ENCODE measurements around the gene PRR33. TPM values are rescaled to one million over a fixed set of nuclear protein-coding genes. Genes with fewer than 3 reads are reported as not detected.
A peak's percentile ranks its signal among the peaks of the same experiment; 100 is the strongest.

The PRR33 gene
- total and polyA plus RNA-seq, 7 donors: 0.13 TPM; not detected in 6

DNA sequence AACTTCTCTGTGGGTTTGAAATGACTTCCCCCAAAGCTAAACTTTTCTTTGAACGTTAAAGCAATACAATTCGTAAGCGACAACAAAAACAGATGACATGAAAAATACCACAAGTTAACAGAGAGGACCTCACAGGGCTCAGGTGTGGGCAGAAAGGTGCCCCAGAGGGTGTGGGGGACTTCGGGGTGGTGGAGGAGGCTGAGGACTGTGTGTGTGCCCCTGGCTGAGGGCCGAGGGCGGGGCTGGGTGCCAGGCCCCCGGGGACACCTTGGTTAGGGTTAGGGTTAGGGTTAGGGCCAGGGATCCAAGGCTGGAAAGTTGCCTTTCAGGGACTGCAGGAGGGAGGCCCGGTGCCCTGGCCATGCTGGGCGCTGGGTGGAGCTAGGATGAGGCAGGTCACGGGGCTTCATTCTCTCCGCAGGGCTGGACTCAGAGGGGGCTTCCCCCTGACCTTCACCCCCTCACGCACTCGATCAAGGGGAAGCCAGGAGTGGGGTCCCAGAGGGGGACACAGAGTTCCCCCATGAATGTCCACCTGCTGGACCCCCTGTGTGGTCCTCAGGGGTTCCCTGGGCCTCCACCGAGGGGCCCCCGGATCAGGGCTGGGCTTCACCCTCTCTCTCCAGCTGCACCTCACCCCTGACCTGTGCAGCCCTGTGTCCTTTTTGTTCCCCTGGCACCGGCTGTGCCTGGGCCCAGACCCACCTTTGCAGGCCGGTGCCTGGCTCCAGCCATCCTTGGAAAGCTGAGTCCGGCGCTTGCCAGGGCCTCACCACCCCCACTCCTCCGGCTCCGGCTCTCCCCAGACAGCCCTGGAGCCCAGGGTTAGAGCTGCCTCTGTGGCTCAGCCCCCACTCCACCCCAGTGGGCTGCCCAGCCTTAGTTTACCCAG is 45.9 kb downstream of the PRR33 start:
- no peak for DNase-seq
- TF ChIP-seq POLR2A (IDR thresholded peaks at IDR 0.05): no peak
- Histone ChIP-seq H3K4me3 (no peak overlapping the region), H3K27me3 (no peaks in the 10 kb centered on the region), H3K27ac (no peak overlapping the region), H3K9me3 (no peaks in the 10 kb centered on the region), H3K36me3 (no peaks in the 10 kb centered on the region), H3K4me1 (no peaks in the 10 kb centered on the region)
- 68 to 76% methylated on average over 21 of the region's 21 CpGs for WGBS, 2 donors
- intact Hi-C loops (cut with DNase I): no loop called here

DNA sequence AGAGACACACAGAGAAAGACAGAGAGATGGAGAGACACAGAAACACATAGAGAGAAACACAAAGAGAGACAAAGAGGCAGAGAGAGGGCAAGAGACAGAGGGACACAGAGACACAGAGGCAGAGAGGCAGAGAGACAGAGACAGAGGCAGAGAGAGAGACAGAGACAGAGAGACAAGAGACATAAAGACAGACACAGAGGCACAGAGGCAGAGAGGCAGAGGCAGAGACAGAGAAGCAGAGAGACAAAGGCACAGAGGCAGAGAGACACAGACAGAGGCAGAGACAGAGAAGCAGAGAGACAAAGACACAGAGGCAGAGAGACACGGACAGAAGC is 46.6 kb downstream of the PRR33 start:
- H3K4me1 ChIP-seq: no peaks in the 10 kb centered on the region
- H3K27me3 ChIP-seq: no peaks in the 10 kb centered on the region
- DNase-seq: no peak
- no peaks in the 10 kb centered on the region for H3K9me3 ChIP-seq
- no peak overlapping the region for H3K4me3 ChIP-seq
- intact Hi-C loops (cut with DNase I): no loop called here
- H3K27ac ChIP-seq: no peak overlapping the region
- no peaks in the 10 kb centered on the region for H3K36me3 ChIP-seq
- TF ChIP-seq, protein P1, sequence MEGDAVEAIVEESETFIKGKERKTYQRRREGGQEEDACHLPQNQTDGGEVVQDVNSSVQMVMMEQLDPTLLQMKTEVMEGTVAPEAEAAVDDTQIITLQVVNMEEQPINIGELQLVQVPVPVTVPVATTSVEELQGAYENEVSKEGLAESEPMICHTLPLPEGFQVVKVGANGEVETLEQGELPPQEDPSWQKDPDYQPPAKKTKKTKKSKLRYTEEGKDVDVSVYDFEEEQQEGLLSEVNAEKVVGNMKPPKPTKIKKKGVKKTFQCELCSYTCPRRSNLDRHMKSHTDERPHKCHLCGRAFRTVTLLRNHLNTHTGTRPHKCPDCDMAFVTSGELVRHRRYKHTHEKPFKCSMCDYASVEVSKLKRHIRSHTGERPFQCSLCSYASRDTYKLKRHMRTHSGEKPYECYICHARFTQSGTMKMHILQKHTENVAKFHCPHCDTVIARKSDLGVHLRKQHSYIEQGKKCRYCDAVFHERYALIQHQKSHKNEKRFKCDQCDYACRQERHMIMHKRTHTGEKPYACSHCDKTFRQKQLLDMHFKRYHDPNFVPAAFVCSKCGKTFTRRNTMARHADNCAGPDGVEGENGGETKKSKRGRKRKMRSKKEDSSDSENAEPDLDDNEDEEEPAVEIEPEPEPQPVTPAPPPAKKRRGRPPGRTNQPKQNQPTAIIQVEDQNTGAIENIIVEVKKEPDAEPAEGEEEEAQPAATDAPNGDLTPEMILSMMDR (IDR thresholded peaks at IDR 0.05): no peak
- no peak for TF ChIP-seq POLR2A (IDR thresholded peaks at IDR 0.05)
- no peak for TF ChIP-seq EP300 (IDR thresholded peaks at IDR 0.05)
- TF ChIP-seq POLR2AphosphoS5 (IDR thresholded peaks at IDR 0.05): no peak
- WGBS, 2 donors: 59 to 72% methylated on average over 1 of the region's 1 CpG

DNA sequence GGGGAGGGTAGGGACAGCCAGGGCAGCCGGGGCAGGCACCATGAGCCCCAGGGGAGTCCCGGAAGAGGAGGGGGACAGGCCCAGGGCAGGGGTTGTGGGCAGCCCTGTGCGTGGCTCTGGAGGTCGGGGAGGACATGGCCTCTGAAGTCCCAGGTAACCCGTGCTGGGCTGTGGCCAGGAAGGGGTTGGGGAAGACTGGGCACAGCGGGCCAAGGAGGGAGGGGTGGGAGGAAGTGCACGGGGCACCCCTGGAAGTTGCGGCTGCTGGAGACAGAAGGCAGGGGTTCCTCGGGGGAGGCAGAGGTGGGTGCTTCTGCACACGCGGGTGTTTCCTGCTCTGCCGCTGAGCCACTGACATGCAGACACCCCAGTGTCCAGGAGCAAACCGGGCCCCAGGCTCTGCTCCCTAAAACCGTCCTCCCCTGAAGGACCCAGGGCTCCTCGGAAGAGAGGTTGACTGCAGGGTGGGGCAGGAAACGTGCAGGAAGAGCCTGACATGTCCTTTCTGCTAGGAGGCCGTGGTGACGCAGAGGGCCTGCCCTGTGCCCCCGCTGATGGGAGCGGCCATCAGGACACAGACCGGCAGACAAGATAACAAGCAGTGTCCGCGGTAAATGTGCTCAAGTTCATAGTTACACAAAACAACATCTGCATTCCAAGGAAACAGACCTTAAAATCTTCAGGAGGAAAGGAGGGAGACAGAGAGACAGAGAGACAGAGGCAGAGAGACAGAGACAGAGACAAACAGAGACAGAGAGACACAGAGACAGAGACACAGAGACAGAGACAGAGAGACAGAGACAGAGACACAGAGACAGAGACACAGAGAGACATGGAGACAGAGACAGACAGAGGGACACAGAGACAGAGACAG is 47.2 kb downstream of the PRR33 start:
- Histone ChIP-seq H3K9me3 (no peaks in the 10 kb centered on the region), H3K4me3 (no peak overlapping the region), H3K27me3 (no peaks in the 10 kb centered on the region), H3K27ac (peak overlapping the region in 1 of 4 donors; percentile 22), H3K4me1 (no peaks in the 10 kb centered on the region), H3K36me3 (no peaks in the 10 kb centered on the region)
- WGBS, 2 donors: 23% methylated on average over 23 of the region's 23 CpGs
- no peak for DNase-seq
- TF ChIP-seq, protein P1 (IDR thresholded peaks at IDR 0.05): no peak
- TF ChIP-seq EP300 (IDR thresholded peaks at IDR 0.05): no peak
- no peak for TF ChIP-seq POLR2A (IDR thresholded peaks at IDR 0.05)
- no peak for TF ChIP-seq POLR2AphosphoS5 (IDR thresholded peaks at IDR 0.05)
- intact Hi-C loops (cut with DNase I): no loop called here

DNA sequence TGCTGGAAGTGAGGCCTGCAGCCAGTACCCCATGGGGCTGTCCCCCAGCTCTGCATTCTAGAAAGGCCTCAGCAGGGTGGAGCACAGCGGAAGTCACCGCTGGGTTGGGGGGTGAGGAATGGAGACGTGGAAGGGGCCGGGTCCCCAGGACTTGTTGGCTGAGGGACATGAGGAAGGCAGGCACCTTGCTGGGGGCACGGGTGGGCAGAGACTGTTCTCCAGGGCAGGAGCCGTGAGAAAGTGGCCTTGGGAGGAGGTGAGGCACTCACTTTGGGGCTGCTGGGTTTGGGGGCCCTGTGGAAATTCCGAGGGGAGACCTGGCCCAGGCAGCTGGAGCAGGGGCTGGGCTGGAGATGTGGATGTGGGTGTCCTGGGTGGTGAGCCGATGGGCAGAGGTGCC is 47.9 kb downstream of the PRR33 start:
- Histone ChIP-seq H3K4me3 (no peak overlapping the region), H3K4me1 (no peaks in the 10 kb centered on the region), H3K36me3 (no peaks in the 10 kb centered on the region), H3K9me3 (no peaks in the 10 kb centered on the region), H3K27ac (peak overlapping the region in 1 of 4 donors; percentile 22), H3K27me3 (no peaks in the 10 kb centered on the region)
- no peak for TF ChIP-seq POLR2AphosphoS5 (IDR thresholded peaks at IDR 0.05)
- TF ChIP-seq EP300 (IDR thresholded peaks at IDR 0.05): no peak
- TF ChIP-seq, protein P1 (IDR thresholded peaks at IDR 0.05): no peak
- TF ChIP-seq POLR2A (IDR thresholded peaks at IDR 0.05): no peak
- WGBS, 2 donors: 83 to 85% methylated on average over 8 of the region's 8 CpGs
- intact Hi-C loops (cut with DNase I): no loop called here
- no peak for DNase-seq

DNA sequence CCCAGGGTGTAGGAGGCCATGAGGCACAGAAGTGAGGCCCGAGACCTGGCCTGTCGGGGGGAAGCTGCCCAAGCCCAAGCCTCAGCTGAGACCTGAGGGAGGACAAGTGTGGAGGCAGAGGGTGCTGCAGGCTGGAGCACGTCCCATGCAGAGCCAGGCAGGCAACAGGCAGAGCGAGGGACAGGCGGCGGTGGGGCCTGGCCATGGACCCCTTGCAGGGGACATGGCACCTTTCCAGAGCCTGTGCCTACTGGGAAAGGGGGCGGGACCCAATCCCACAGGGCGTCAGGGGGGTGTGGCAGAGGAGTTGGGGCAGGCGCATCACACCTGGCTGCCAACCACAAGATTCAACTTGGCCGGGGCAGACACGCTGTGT is 48.6 kb downstream of the PRR33 start:
- H3K4me1 ChIP-seq: peaks cover 0 to 3% (median under 1%) of the 10 kb centered on the region in 4 donors

More for the DNA sequence above, 48.6 kb downstream of the PRR33 start:
- Histone ChIP-seq H3K4me3 (no peak overlapping the region), H3K27me3 (no peaks in the 10 kb centered on the region), H3K36me3 (no peaks in the 10 kb centered on the region), H3K9me3 (no peaks in the 10 kb centered on the region), H3K27ac (no peak overlapping the region)
- intact Hi-C loops (cut with DNase I): no loop called here
- no peak for DNase-seq
- WGBS, 2 donors: 72 to 78% methylated on average over 11 of the region's 11 CpGs
- no peak for TF ChIP-seq POLR2AphosphoS5 (IDR thresholded peaks at IDR 0.05)
- TF ChIP-seq, protein P1 (IDR thresholded peaks at IDR 0.05): no peak
- no peak for TF ChIP-seq POLR2A (IDR thresholded peaks at IDR 0.05)
- TF ChIP-seq EP300 (IDR thresholded peaks at IDR 0.05): no peak

All from sigmoid colon (tissue), 7 donors.